Ammon's horn (tissue), 1 donor: ENCODE results near the gene SUGCT.
A peak's percentile ranks its signal among the peaks of the same experiment; 100 is the strongest.
"Not testable (repeated sequence)": the region's sequence is repeated elsewhere in the genome, so short reads cannot be mapped to it uniquely, and the experiment has no call there.

Source experiments
- DNase-seq: peaks from one replicate; pipeline ENCODE4 v3.0.0-alpha.2; 2016; ENCODE audit warnings: low spot score

The SUGCT gene

DNA sequence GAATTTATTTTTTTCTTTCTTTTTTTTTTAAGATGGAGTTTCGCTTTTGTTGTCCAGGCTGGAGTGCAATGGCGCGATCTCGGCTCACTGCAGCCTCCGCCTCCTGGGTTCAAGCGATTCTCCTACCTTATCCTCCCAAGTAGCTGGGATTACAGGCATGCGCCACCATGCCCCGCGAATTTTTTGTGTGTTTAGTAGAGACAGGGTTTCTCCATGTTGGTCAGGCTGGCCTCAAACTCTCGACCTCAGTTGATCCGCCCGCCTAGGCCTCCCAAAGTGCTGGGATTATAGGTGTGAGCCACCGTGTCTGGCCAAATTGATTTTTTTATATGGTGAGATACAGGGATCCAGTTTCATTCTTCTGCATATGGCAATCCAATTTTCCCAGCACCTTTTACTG lies 5.1 kb downstream of the SUGCT start:
- not testable (repeated sequence) for DNase-seq

DNA sequence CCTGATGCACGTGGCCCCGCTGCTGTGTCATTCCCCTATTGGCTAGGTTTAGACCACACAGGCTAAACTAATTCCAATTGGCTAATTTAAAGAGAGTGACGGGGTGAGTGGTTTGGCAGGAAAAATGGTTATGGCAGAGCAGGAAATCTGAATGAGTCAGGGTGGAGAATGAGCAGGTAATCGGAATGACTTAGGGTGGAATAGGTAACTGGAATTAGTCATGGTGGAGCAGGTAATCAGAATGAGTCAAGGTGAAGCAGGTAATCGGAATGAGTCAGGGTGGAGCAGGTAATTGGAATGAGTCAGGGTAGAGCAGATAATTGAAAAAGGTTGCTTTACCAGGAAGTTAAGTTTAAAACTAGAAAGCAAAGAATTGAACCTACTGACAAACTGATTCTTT lies 7.1 kb downstream of the SUGCT start:
- not testable (repeated sequence) for DNase-seq

DNA sequence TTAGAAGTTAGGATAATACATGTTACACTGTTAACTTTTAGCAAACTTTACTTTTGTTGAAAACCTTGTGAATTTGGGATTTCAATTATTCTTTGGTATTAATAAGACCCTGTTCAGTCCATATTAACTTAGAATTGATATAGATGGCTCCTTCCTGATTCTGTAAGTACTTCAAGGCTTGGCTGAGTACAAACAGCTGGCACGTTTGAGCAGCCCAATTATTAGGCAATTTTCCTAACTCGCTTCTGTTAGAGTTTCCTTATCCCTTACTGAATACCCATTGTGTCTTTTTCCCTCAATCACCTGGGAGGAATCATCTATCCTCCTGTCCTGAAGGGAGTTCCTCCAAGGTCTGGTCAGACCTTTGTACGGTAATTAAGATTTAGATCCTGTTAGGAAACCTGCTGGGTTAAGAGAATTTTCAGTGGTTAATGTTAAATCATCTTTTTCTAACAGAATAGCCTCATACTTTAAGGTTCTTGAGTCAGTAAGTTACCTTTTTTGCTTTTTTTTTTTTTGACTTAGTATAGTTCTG lies 10.9 kb downstream of the SUGCT start:
- not testable (repeated sequence) for DNase-seq

DNA sequence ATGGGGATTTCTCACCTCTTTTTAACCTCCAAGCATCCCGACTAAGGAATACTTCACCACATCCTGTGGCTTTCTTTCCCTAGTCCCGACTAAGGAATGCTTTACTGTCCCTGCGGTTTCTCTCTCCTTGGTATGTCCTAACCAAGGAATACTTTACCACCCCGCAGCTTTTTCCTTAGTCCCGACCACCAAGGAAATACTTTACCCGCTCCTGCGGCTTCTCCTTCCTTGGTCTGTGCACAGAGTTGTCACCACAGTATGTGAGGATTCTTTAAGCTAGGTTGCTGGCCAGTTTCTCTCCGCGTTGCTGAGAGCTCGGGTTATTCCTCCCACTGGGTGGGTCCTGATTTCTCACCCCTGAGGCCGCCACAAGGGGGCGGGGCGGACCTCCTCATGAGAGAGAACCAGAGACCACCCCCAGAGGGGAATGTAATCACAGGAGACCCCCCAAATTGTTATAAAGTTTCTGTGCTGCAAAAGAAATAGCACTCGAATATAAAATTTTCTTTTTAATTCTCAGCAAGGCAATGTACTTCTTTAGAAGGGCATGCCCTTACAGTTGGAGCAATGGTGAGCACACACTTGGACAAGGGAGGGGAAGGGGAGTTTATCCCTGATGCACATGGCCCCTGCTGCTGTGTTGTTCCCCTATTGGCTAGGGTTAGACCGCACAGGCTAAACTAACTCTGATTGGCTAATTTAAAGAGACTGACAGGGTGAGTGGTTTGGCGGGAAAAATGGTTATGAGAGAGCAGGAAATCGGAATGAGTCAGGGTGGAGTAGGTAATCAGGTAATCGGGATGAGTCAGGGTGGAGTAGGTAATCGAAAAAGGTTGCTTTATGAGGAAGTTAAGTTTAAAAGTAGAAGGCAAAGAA lies 12.8 kb downstream of the SUGCT start:
- DNase-seq: no peak

DNA sequence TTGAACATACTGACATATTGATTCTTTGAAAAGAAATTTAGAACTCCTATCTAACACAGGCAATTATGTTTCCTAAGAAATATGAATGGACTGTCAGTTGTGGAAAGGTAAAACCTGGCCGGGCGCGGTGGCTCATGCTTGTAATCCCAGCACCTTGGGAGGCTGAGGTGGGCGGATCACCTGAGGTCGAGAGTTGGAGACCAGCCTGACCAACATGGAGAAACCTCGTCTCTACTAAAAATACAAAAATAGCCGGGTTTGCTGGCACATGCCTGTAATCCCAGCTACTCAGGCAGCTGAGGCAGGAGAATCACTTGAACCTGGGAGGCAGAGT lies 13.4 kb downstream of the SUGCT start:
- not testable (repeated sequence) for DNase-seq

DNA sequence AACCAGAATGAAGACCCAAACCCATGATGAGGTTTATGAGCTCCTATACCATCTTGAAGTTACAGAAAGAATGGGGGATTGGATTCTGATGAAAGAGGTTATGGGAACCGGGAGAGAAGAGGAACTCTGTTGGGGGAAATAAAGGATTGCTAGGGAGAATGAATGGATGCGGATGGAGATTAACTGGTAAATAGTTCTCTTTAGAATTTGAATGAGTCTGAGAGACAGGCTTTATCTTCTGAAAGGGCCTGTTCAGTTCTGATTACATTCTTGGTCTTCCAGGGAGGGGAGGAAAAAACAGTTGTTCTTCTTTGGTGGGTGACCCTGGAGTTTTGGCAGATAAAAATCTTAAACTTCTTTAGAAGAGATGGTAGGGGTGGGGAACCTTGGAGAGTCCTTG lies 13.9 kb downstream of the SUGCT start:
- DNase-seq: no peak

DNA sequence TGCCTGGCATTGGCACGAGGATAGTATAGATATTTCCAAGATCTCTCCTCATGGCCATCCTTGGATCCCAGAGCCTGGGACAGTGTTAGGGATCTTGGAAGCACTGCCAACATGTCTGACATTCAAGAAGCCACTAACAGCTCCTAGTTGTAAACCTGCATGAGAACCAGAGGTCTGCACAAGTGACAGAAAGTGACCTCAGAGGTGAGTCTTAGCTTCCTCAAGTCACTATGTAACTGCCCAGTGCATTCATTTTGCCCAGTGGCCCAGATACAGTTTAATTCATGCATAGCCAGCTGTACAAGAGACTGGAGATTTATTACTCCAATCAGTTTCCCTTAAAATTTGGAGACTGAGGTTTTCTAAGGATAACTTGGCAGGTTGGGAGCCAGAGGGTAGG lies 16.7 kb downstream of the SUGCT start:
- DNase-seq: no peak

DNA sequence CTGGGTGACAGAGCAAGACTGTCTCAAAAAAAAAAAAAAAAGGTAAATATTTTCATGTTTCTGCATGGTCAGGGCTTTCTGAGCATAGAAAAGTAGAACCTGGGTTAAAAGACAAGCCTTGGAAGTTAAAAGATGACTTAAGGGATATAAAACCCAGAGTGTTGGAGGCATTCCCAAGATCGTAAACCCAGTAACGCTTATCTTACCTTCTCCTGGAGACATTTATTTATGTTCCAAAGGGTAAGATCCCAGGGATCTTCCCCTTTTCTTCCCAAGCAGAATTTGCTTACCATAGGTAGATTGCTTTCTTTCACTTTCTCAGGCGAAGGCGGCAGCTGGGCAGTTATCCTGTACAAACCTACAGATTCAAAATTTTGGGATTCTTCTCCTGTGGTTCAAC lies 22.2 kb downstream of the SUGCT start:
- no peak for DNase-seq

DNA sequence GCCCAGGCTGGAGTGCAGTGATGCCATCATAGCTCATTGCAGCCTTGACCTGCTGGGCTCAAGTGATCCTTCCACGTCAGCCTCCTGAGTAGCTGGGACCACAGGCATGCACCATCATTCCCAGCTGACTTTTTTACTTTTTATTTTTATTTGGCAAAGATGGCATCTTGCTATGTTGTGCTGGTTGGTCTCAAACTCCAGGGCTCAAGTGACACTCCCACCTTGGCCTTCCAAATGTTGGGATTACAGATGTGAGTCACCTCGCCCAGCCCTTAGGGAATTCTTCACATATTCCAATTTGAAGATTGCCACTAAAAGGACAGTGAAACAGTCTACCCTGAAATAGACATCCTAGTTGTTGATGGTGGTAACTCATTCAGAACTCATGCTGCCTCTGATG lies 27.7 kb downstream of the SUGCT start:
- no peak for DNase-seq

DNA sequence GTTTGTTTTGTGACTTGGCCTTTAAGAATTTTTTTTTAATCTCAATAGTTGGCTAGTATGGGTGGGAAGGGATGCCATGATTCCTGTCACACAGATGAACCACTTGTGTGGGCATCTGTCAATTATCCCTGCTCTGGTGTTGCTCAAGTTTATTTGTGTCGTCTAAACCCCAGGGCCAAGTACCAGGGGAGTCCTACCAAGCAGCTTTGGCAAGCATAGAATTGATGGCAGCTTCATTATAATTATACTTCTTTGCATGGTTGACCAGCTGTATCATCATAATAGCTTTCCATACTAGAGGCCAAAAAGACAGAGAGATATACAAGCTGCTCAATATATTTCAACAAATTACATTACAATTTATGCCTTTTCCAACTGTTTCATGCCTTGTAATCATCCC lies 30.4 kb downstream of the SUGCT start:
- DNase-seq: no peak

DNA sequence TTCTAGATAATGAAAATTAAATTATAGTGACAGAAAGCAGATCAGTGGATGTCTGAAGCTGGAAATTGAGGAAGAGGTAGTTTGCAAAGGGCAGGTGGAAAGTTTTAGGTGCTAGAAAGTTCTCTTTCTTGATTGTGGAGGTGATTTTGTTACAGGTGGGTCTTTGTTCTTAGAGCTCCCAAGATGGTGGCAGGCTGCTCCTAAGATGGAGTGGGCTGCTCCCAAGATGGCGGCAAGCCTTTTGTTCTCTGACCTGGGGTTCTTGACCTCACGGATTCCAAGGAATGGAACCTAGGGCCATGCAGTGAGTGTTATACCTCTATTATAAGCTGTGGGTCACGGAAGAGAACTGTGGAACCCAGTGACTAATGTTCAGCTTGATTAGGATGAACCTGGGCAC lies 32.5 kb downstream of the SUGCT start:
- no peak for DNase-seq

DNA sequence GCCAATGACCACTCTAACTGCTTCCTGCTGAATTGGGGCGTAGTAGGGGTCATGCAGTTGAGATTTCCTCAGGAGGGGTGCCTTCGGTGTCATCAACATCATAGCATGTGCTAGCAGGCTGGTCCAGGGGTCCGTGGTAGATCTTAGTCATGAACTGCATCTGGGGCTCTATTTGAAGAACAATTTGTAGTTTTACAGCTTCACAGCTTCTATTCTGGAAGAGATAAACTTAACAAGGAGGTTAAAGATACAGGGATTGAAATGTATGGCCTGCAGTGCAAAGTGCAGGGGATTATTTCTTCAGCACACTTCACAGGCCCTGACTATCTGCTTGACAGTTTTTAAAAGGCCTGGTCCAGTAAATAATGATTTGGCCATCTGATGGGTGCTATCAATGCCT lies 33.5 kb downstream of the SUGCT start:
- DNase-seq: not testable (repeated sequence)

DNA sequence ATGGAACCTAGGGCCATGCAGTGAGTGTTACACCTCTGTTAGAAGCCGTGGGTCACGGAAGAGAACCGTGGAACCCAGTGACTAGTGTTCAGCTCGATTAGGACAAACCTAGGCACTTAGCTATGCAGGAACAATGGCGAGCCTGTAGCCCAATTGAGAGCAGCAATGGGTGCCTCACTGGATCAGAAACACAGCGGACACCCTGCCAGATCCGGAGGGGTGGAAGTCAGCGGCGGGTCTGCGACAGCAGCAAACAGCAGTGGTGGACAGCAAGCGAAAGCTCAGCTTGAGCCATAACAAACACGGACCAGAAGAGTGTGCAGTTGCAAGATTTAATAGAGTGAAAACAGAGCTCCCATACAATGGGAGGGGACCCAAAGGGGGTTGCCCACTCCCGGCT lies 38.3 kb downstream of the SUGCT start:
- DNase-seq: not testable (repeated sequence)

DNA sequence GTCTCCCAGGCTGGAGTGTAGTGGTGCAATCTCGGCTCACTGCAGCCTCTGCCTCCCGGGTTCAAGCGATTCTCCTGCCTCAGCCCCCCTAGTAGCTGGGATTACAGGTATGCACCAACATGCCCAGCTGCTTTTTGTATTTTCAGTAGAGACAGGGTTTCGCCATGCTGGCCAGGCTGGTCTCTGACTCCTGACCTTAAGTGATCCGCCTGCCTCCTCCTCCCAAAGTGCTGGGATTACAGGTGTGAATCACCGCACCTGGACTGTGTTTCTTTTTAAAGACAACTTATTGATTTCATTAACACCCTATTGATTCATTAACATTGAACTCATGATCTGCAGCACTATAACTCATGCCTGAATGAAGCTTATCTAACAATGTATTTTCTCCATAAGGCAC lies 40.5 kb downstream of the SUGCT start:
- not testable (repeated sequence) for DNase-seq

DNA sequence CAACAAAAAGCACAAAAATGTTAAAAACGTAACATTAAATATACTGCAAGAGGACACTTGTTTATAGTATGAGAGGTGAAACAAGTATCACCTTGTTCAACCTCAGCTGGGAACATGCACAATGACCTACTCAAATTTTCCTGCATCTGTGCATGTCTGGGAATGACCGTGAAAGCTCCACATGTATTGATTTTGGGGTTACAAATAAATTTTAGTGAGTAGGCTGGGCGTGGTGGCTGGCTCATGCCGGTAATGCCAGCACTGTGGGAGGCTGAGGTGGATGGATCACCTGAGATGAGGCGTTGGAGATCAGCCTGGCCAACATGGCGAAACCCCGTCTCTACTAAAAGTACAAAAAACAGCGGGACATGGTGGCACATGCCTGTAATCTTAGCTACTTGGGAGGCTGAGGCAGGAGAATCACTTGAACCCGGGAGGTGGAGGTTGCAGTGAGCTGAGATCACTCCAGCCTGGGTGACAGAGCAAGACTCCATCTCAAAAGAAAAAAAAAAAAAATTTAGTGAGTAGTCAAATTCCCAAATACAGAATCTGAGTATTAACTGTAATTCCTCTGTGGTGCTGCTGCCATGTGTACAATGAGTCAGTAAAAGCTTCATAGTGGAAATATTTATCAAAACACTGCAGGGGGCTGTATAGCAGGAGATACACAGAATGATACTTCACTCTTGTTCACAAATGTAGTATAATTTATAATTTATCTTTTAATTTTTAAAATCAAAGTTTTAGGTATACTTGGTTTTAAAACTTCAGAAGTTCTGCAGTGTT lies 41.1 kb downstream of the SUGCT start:
- no peak for DNase-seq

DNA sequence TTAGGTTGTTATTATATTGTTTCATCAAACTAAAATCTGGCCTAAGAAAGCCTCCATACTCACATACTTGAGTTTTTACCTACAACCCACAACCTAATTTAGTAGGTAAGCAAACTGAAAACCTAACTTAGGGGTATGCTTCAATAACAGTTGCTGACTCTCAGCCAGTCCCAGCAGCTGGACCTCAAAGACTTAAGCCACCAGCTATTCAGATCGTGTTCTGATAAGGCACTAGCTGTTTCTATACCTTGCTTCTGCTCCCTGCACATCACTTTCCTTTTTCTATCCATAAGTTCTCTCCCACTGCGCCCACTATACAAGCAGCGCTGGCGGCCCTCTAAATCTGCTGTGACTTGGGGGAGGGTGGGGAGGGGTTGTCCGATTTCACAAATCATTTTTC lies 42.3 kb downstream of the SUGCT start:
- DNase-seq: no peak

DNA sequence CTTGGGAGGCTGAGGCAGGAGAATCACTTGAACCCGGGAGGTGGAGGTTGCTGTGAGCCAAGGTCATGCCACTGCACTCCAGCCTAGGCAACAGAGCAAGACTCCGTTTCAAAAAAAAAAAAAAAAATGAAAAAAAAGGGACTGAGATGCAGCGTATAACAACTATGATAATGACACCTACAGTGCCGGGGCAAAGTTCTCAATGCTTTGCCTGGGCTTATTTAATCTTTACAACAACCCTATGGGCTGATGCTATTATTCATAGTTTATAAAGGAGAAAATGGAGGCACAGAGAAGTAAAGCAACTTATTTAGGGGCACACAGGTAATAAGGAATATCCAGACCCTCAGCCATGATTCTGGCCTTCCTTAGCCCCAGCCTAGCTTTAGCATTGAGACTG lies 47.6 kb downstream of the SUGCT start:
- no peak for DNase-seq

DNA sequence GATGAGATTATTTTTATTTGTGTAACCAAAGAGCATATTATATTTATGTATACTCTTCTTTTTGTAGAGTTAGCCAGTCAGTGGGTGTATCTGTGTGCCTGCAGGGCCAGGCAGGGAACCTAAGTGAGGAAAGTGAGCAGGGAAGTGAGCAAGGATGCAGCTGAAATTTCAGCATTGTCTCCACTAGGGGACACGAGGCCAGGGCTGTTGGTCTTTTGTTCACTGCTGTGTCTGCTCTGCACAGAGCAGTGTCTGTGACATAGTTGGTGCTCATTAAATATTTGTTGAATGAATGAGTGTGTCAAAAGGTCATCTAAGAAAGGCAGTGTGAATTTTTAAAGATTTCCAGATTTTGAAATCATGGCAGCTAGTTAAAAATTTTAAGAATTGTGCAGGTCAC lies 51.8 kb downstream of the SUGCT start:
- no peak for DNase-seq

DNA sequence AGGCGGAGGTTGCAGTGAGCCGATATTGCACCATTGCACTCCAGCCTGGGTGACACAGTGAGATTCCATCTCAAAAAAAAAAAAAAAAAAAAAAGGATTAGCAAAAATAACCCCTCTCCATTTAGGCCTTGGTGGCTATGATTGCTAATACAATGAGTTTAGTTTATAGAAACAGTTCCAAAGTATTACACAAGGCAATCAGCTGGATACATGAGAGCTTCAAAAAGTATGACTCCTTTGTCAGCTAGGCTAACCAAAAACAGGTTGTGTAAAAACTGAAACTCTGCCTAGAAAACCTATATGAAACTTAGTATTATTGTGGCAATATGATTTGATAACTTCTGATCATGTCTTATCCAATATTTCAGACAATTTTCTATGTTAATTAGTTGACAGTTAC lies 57.2 kb downstream of the SUGCT start:
- no peak for DNase-seq

DNA sequence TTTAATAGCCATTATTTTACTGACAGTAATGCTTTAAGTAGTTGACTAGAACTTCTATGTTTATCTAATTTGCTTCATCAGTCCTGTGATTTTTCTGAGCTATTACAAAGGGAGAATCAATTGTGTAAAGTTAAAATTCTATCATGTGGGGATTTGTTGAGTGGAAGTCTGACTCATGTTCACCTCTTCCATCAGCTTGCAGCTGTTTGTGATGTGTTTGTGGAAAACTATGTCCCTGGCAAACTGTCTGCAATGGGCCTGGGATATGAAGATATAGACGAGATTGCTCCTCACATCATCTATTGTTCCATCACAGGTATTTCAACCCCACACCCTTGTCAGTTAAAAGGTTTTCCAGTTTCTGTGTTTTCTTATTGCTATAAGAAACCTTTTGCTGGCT lies 59.9 kb downstream of the SUGCT start:
- no peak for DNase-seq

DNA sequence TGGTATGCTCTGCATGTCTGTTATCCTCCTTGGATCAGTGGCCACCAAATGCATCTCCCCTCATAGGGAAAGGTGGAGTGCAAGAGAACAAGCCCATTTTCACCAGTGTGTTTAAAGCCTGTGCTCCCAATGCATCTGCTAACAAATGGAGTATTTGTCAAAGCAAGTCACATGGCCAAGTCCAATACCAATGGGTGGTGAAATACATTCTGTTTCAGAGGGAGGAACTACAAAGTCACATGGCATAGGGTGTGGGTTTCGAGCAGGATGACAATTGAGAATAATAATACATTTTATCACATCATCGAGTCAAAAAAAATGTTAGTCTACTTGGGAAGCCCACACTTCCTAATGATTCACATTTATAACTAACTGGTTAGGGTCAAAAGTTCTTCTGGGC lies 62.7 kb downstream of the SUGCT start:
- DNase-seq: no peak

DNA sequence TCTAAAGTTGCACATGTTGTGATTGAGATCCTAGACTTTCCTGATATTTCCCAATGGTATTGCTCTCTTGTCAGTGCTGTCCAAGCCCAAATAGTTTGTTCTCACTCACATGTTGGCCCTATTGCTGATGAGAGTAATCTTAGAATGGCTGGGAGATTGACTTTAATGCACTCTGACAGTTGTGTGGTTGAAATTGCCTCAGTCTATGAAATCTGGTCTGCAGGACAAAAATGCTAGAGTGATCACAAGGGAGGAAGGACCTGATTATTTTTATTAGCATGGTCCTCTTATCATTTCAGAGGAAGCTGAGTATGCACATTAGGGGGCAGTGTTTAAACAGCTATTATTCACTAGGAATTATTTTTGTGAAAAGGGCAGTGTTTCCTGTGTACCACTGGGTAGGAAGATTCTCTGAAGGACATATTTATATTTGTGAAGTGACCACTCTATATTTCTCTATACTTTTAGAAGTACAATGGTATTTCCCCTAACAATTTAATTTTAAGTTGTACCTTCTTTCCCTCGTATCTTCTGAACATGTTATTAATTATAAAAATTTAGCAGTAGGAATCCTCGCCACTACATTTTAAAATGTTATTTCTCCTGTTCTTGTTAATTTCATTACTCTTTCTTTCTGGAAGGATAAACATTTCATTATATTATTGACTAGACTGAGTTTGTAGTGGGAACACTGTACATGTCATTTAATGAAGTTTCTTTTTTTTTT lies 64.4 kb downstream of the SUGCT start:
- peak; percentile 8 for DNase-seq

DNA sequence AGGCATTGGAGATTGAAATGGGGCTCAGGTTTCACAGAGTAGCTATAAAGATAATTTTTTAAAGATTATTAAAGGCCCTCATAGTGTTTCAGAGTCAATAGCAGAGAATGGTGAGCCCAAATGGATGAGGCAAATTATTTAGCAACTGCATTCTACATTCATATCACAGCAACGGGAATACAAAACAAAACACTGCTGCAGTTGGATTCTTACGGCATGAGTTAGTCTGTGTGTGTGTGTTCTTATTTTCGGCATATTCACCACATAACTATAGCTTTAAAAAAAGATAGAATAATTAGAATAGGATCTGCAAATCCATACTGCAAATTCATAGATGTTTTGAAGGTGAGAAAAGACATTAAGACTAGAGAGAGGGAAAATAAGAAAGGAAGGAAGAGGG lies 66.0 kb downstream of the SUGCT start:
- DNase-seq: no peak
